GM18517 (cell line): Measurements from ENCODE around the gene NR3C2.

Source experiments
- ATAC-seq: cut with Tn5 transposase; IDR thresholded peaks from one replicate; pipeline ENCODE4 v1.9.1; 2021; ENCODE audit warnings: mild to moderate bottlenecking, moderate library complexity; ENCODE audit not compliant: unreplicated experiment

Gene NR3C2

GRCh38 chr4:148435654-148436406 lies 6.4 kb downstream of the NR3C2 start:
- no peak for ATAC-seq

DNA sequence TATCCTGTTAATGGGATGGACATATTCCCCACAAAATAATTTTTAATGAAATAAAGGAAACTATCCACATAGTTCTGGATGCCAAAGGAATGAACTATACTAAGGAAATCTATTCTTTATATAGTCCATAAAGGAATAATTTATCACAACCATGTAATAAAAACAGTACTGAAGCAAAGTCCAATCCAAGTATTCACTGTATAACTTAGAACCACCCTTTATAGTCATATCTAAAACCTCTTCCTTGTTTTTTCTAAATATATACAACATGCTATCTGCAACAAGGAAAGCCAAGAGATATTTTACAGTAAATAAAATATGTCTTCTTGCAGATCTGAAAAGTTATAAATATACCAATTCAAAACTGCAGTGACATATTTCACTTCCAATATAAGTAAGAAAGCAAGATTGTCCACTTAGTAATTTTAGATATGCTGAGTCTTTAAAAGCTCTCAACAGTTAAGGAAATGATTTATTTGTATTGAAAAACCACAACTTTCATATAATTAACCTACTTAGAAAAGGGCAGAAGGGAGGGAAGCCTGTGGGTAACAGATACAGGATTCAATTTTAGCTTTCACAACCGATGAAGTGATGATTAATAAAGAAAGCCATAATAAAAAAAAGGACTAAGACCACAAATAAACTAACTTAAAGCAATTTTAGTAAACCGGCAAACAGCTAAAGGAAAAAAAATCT lies 8.0 kb downstream of the NR3C2 start:
- ATAC-seq: no peak

GRCh38 chr4:148431401-148431800 lies 10.8 kb downstream of the NR3C2 start:
- no peak for ATAC-seq

- ATAC-seq: no peak
Measured at GRCh38 chr4:148430854-148431253, 11.4 kb downstream of the NR3C2 start.

GRCh38 chr4:148429206-148429605 lies 13.0 kb downstream of the NR3C2 start:
- no peak for ATAC-seq

- no peak for ATAC-seq
Measured at GRCh38 chr4:148426643-148427042, 15.6 kb downstream of the NR3C2 start.

- ATAC-seq: no peak
Measured at GRCh38 chr4:148425327-148426110, 16.7 kb downstream of the NR3C2 start.

DNA sequence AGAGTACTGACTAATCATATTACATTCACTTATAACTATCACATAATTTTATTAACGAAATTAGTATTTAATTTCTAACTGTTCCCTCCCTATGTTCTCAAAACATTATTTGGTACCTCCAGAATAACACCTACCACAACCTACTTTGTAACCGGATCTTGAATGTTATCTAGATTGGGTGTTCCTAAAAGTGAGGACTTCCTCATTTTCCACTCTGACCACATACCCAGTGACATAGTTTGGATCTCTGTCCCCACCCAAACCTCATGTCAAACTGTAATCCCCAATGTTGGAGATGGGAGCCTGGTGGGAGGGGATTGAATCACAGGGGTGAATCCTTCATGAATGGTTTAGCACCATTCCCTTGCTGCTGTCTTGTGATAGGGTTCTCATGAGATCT lies 21.8 kb downstream of the NR3C2 start:
- ATAC-seq: no peak

- no peak for ATAC-seq
Measured at GRCh38 chr4:148415500-148415899, 26.7 kb downstream of the NR3C2 start.

DNA sequence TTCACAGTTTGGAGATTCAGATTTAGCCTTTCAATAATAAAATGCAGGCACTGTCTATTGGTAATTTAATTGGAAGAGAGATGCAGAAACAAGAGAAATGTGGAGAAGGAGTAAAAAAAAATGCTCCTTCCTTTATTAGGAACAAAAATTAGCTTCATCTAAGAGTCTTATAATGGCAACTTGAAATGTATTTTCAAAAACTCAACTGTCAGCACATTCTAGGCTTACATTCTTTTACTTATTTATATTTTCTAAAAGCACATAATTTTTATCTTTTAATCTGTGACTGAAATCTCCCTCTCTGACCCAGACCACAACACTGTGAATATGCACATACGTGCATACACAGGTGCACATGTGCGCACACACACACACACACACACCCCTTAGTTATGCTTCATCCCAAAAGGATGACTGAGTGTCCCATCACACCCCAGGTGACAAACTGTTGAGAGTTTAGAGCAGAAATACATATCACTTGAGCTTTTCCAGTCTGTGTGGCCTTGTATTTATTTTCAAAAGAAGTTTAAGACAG lies 29.7 kb downstream of the NR3C2 start:
- no peak for ATAC-seq

GRCh38 chr4:148405161-148405893 lies 36.9 kb downstream of the NR3C2 start:
- no peak for ATAC-seq

- no peak for ATAC-seq
Measured at GRCh38 chr4:148398988-148399387, 43.2 kb downstream of the NR3C2 start.

DNA sequence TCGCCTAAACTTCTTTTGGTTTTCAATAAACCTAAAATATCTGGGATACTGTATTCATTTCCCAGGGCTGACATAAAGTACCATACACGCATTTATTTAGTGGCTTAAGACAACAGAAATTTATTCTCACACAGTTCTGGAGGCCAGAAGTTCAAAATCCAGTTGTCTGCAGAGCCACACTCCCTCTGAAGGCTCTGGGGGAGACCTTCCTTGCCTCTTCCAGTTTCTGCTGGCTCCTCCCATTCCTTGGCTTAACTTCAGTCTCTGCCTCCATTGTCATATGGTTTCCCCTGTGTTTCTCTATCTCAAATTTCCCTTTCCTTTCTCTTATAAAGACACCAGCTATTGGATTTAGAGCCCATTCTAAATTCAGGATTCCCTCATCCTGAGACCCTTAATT lies 44.4 kb downstream of the NR3C2 start:
- no peak for ATAC-seq

DNA sequence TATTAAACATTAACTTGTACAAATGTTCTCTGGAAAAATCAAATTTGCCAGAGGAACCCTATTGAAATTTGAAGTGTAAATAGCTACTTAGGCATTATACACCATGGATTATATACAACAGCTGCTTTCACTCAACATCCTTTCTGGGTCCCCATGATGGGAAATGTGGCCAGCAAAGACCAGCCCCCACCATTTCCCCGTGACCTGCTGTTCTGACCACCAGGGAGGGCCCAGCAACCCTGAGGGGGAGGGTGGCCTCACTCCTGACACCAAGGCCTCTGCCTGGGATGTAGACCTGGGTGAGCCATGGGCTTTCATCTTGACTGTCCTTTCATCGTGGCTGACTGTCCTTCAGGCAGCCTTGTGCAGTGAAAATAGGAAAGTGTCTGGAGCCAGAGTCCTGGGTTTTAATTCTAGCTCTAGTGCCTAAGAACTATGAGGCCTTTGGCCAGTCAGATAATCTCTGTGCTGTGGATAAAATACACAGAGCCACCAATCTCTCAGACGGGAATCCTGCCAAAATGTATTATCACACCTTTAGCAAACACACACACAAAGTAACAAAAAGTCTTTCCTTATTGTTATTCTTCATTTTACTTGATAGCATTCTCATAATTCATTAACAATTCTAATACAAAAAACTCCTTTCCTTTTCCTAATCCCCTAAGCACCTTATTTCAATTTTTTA lies 45.1 kb downstream of the NR3C2 start:
- no peak for ATAC-seq

- no peak for ATAC-seq
Measured at GRCh38 chr4:148395771-148396170, 46.4 kb downstream of the NR3C2 start.

- ATAC-seq: no peak
Measured at GRCh38 chr4:148391056-148391455, 51.2 kb downstream of the NR3C2 start.

- ATAC-seq: no peak
Measured at GRCh38 chr4:148390311-148390710, 51.9 kb downstream of the NR3C2 start.

- no peak for ATAC-seq
Measured at GRCh38 chr4:148380291-148380690, 61.9 kb downstream of the NR3C2 start.

DNA sequence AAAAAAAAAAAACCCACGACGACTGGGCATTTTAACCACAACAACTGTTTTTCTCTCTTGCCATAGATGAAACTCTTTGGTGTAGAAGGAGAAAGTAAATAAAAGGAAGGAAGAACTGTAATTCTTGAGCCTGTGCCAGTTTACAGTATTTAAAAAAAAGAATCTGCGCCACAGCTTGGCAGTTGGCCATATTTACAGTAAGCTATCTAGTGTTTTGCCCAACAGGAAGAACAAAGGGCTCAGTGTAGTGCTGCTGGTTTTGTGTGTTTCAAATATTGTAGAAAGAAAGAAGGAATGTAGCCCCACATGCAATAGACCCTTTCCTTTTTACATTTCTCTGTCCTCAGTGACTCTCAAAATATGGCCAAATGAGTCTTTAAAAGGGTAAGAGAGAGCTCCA lies 66.1 kb downstream of the NR3C2 start:
- no peak for ATAC-seq

GRCh38 chr4:148375584-148375983 lies 66.6 kb downstream of the NR3C2 start:
- ATAC-seq: no peak
